ELF-1 (cell line): ENCODE data around the gene USP35.

Source experiments
- DNase-seq: peaks from one replicate; pipeline ENCODE4 v3.0.0-alpha.2; 2016; ENCODE audit warnings: low read depth, low spot score

The USP35 gene

DNA sequence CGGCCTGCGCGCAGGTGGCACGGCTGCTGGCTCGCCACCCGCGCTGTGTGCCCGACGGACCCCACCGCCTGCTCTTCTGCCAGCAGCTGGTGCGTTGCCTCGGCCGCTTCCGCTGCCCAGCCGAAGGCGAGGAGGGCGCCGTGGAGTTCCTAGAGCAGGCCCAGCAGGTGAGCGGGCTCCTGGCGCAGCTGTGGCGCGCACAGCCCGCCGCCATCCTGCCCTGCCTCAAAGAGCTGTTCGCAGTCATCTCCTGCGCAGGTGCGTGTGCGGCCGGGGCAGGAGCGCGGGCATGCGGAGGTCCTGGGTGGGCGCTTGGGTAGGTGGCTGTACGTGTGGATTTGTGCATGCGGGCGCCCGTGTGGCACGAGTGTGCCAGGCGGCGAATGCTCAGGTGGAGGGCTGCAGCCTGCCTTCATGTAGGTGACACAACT is 8.0 kb downstream of the USP35 start:
- DNase-seq = no peak

DNA sequence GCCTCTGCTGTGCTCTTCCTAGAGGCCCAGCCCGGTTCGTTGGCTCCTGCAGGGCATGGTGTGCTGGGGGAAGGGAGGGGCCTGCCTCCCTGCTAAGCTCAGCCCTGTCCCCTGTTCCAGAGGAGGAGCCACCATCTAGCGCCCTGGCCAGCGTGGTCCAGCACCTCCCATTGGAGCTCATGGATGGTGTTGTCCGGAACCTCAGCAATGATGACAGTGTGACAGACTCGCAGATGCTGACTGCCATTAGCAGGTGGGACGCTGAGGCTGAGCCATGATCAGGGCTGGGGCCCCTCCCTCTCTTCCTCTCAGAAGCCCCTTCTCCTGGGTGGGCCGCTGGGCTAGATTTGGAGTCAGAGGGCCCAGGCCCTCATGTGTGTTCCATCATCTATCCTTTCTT is 9.1 kb downstream of the USP35 start:
- no peak for DNase-seq

DNA sequence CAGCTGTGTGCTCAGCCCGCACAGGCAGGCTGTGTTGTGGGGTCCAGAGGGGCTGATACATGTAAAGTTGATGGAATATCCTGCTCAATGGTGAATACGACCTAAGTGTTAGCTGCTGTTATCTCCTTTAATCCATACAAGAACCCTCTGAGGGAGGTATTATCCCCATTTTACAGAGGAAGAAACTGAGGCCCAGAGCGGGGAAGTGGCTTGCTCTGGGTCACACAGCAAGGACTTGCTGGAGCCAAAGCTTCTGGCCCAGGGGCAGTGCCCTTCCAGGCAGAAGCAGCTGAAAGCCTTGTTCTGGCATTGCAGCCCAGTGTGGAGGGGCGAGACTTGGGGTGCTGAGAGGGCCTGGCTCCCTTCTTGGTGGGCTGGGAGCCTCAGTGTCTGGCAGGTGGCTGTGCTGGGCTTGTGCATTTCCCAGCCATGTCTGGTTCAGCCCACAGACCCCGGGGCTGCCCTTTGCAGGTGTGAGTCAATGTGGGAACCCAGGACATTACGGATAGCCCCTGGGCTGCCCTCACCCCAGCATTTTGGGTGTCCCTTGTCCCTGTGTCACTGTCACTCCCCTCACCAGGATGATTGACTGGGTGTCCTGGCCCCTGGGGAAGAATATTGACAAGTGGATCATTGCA is 10.4 kb downstream of the USP35 start:
- no peak for DNase-seq

DNA sequence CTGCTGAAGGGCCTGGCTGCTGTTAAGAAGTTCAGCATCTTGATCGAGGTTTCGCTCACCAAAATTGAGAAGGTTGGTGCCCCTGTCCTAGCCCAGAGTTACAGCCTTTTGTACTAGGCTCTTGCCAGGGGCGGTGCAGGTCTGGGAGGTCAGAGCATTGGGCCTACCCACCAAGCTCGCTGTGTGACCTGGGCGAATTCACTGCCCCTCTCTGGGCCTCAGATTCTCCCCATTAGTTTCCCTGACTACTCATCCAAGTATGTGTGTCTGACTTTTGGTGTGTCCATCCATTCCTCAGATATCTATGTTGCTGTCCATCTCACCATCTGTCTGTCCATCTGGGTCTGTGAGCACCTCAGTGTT is 10.9 kb downstream of the USP35 start:
- DNase-seq = no peak

DNA sequence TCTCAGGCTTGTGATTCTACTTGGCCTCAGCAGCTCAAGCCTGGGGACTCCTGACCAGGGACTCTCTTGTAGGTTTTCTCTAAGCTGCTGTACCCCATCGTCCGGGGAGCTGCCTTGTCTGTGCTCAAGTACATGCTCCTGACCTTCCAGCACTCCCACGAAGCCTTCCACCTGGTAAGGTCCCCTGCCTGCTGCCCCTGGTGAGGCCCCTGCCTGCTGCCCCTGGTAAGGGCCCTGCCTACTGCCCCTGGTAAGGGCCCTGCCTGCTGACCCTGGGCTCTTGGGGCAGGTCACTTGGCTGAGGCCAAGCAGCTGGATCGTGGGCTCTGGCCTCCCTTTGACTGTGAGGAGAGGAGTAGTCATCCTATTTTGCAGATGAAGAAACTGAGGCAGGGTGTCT is 11.3 kb downstream of the USP35 start:
- DNase-seq = no peak

DNA sequence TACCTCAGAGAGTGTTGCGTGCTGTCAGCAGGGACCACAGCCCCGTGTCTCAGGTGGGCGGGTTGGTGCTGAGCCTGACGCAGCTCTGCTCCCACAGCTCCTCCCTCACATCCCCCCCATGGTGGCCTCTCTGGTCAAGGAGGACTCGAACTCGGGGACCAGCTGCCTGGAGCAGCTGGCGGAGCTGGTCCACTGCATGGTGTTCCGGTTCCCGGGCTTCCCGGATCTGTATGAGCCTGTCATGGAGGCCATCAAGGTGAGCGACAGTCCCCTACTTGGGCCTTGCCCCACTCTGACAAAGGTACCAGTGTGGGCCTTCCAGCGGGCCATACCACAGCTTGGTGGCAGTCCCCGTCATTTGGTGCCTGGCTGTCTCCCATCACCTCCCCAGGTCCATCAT is 11.8 kb downstream of the USP35 start:
- DNase-seq = no peak

DNA sequence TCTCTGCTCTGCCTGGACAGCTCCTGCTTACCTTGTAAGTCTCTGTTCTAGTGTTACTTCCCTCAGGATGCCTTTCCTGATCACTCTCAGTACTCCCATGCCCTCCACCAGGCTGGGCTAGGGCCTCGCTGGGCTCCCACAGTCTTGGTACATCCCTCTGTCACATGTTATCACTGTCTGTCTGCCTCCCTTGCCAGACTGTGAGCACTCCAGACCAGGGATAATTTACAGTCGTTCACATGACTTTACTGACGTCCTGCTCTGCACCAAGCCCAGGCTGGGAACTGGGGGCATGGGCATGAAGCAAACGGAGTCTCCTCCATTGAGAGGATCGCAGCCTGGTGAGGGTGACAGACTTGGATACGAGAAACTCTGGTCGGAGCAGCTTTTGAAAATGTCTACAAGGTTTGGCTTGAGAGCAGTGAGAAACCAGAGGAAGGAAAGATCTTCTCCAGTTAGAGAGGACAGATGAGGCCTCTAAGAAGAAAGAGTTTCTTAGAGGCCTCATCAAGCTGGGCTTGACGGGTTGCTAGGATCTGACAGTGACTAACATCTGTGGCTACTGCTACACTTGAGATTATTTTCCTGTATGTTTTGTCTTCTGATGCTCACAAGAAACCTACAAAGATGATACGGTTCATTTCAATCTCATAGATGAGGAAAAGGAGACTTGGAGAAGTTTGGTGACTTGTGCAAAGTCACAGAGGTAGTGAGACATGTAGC is 12.5 kb downstream of the USP35 start:
- no peak for DNase-seq

DNA sequence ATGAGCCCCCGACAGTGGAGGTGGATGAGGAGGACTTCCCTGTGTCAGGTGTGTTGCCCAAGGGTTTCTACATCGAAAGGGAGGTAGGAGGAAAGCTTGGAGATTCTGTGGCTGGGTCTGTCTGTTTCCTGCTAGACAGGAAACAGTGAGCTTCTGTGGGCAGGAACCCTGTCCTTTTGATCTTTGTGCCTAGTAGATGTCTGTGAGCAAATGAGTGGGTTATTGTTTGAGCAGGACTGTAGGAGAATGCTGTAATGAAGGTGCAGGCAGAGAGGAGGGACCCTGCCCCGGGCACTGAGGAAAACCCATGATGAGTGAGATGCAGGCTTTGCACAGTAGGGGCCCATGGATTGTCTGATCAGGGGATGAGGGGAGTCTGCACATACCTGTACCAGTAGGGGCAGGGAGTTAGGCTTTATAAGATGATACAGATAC is 14.0 kb downstream of the USP35 start:
- DNase-seq = no peak

DNA sequence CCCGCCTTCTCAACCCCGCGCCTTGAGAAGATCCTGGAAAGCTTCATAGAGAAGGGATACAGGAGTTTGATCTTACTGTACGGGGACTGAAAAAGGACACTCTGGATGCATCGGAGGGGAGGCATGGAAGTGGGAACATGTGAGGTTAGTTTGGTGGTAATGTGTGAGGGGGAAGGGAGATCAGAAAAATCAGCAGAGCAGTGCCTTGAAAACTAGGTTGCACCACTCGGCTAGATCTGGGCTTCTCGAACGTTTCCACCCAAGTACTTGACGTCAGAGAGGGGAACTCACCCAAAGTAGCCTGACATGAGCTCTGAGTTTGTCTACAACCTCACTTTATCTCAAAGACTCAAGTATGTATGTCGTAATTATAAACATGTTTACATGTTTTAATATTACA is 14.5 kb downstream of the USP35 start:
- no peak for DNase-seq

DNA sequence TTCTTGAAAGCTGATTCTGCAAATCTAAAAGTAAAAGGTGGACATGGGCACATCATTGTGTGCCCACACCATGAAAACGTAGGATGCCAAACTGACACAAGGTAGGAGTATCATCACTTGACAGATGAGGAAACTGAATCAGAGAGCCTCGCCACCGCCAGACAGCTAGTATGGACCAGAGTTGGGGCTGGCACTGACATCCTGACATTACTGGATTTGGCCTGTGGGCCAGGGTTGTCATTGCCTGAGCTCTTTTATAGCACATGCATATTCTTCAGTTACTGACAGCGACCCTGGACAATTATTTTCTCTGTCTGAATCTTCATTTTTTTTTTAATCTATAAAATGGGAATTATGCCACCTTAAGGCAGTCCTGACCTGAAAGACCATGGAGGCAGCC is 16.5 kb downstream of the USP35 start:
- DNase-seq = no peak

DNA sequence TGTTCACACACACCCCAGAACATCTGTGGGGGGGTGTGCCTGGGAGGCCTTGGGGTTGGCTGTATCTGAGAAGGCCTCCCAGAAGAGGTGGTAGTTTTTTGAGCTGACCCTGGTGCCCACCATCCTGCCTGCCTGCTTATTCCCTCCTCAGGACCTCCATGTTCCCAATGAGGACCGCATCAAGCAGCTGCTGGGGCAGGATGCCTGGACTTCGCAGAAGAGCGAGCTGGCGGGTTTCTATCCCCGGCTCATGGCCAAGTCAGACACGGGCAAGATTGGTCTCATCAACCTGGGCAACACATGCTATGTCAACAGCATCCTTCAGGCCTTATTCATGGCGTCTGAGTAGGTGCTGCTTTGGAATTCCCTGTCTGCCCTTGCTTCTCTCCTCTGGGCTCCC is 17.0 kb downstream of the USP35 start:
- DNase-seq = no peak

DNA sequence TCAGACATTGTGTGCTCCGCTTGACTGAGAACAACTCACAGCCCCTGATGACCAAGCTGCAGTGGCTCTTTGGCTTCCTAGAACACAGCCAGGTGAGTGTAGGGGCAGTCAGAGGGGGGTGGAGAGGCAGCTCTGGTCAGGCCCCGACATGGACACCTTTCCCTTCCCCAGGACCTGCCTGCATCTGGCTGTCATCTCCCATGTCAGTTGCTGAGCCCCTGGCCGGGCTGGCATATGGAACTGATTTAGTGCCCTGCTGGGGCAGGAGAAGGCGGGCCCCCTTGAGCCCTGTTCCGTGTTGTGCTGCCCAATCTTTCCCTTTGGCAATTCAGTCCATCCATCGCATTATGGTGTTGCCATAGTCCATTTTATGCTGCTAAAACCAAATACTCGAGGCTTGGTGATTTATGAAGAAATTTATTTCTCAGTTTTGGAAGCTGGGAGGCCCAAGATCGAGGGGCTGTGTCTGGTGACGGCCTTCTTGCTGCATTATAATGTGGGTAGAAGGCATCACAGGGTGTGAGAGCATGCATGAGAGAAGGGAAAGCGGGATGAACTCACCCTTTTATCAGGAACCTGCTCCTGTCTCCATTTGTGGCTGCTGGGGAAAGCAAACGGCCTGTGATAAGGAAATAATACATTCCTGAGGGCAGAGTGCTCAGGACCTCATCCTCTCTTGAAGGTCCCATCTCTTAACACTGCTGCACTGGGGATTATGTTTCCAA is 19.0 kb downstream of the USP35 start:
- DNase-seq = no peak

DNA sequence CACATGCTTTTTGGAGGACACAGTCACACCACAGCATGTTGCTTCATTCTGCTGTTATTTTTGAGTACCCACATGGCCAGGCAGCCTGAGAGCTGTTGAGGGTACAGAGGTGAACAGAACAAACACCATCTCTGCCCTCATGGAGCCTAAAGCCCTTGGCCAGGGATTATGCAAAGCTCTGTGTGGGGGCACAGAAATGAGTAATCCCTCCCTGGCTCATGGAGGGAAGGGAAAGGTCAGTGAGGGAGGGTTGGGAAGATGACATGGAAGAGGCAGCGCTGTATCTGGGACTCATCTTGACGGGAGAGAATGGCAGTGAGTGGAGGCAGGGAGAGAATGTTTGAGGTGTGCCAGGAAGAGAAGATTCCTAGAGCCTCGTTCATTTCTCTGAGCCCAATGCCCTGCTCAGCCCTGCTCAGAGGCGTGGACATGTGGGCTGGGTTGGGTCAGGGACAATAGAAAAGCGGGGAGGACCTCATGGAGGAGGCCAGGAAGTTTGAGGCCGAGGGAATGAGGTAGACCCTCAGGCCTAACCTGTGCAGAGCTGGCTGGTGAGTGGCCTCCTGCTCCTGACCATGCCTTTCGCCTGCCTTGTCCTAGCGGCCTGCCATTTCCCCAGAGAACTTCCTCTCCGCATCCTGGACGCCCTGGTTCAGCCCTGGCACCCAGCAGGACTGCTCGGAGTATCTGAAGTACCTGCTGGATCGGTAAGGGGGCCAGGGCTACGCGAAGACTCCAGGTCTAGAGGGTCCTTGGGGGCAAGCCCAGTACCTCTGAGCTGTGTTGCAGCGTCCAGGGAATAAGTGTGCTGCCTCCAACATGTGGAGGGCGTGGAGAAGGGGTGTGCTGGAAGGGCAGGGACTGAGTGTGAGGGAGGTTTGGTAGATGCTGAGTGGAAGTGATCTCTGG is 19.8 kb downstream of the USP35 start:
- no peak for DNase-seq

DNA sequence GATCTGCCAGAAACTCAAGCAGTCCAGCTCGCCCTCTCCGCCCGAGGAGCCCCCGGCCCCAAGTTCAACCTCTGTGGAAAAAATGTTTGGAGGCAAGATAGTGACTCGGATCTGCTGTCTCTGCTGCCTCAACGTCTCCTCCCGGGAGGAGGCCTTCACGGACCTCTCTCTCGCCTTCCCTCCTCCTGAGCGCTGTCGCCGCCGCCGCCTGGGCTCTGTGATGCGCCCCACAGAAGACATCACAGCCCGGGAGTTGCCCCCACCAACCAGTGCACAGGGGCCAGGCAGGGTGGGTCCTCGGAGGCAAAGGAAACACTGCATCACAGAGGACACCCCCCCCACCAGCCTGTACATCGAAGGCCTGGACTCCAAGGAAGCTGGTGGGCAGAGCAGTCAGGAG is 20.8 kb downstream of the USP35 start:
- no peak for DNase-seq

DNA sequence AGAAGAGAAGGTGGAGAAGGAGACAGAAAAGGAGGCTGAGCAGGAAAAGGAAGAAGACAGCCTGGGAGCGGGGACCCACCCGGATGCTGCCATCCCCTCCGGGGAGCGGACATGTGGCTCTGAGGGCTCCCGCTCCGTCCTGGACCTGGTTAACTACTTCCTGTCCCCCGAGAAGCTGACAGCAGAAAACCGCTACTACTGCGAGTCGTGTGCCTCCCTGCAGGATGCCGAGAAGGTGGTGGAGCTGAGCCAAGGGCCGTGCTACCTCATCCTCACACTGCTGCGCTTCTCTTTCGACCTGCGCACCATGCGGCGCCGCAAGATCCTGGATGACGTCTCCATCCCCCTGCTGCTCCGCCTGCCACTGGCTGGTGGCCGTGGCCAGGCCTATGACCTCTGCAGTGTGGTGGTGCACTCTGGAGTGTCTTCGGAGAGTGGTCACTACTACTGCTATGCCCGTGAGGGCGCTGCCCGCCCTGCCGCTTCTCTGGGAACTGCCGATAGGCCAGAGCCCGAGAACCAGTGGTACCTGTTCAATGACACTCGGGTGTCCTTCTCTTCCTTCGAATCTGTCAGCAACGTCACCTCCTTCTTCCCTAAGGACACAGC is 21.4 kb downstream of the USP35 start:
- DNase-seq = no peak

DNA sequence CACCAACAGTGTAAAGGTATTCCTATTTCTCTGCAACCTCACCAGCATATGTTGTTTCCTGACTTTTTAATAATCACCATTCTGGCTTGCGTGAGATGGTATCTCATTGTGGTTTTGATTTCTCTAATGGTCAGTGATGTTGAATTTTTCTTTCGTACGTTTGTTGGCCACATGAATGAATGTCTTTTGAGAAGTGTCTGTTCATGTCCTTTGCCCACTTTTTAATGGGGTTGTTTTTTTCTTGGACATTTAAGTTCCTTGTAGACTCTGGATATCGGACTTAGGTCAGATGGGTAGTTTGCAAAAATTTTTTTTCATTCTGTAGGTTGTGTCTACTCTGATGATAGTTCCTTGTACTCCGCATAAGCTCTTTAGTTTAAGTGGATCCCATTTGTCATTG is 22.8 kb downstream of the USP35 start:
- DNase-seq = no peak

DNA sequence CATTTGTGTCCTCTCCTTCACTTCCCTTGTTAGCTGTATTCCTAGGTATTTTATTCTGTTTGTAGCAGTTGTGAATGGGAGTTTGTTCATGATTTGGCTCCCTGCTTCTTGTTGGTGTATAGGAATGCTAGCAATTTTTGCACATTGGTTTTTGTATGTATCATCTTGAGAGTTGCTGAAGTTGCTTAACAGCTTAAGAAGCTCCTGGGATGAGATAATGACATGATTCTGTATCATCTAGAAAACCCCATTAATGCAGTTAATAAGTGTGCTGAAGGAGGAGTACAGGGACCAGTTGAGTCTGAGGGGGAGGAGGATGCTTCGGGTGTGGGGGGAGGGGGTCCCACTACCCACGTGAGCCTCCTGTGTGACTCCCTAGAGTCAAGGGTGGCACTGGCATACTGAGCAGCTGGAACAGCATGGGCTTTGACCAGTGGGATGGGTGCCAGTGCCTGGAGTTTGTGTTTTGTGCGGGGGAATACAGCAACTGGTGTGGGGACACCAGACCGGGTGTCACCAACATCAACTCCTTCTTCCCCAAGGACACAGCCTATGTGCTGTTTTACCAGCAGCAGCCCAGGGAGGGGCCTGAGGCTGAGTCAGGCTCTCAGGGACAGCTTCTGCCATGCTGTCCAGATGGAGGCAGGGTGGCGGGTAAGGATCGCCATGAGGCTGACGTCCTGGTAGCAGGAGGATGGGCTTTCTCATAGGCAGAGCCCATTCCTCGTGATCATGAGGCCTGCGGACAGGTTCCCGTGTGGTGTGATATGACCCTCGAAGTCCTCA is 24.1 kb downstream of the USP35 start:
- DNase-seq = no peak

DNA sequence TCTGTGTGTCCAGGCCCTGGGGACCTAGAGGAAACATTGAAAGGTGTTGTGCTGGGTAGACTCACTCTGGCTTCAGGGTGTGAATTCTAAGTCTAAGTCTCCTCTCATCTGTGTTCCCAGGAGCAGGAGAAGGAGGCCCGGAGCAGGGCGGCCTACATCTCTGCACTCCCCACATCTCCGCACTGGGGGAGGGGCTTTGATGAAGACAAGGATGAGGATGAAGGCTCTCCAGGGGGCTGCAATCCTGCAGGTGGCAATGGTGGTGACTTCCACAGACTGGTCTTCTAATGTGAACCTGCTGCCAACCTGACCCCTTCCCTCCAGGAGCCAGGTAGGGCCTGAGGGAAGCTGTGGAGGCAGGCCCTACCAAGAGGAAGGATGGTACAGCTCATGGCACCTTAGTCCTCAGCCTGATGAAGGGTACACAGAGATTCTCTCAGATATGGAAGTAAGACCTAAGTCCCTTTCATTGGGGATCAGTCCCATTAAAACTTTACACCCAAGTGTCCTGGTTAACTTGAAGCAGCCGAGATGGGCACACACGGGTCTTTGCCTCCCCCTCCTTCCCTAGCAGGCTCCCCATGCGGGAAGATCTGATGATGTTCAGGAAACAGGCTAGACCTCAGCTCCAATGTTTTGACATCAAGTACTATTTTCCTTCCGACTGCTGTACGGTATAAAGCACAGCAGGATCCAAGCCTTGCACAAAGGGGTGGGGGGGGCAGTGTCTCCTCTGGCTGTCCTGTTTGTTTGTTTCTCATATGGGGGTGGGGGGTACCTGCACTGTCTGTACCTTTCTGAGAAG is 25.0 kb downstream of the USP35 start:
- no peak for DNase-seq

DNA sequence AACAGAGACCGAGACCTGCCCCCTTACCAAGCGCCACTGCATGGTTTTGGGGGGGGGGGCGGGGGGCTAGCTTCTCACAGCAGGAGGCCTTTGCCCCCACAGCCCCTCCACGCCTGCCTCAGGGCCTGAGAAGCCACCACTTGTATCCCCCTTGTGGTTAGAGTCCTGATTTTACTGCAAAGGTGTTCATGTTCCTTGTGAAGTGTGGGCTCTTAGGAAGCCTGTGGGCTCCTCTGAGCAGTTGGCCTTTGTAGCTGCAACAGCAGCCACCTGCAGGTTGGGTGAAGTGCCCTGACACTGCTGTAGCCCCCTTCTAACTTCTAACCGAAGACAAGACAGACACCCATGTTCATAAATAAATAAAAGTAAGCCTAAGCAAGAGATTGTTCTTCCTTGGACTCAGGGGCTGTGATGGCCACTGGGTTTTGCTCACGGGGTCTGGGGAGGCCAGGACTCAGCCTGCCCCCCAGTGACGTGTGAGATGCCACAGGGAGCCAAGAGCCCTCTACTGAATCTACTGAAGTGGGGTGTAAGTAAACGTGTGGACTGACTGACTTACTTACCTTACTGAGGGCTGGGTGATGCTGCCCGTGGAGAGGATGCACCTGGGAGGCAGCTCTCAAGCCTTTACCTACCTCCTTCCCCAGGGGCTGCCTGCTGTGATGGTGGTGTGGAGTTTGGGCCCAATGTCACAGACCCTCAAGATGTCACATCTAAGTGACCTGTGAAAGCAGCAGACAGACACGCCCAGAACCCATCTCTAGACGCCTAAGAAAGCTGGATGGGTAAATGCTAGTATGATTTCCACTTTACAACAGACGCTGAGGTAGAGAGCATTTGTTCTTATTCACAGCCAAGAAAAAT is 25.8 kb downstream of the USP35 start:
- DNase-seq = no peak
